ENCODE measurements around the gene DIPK2B. TPM values are rescaled to one million over a fixed set of nuclear protein-coding genes. Genes with fewer than 3 reads are reported as not detected.
A peak's percentile ranks its signal among the peaks of the same experiment; 100 is the strongest.

Gene DIPK2B
- total RNA-seq, 2 experiments from 2014 or later = not detected

DNA sequence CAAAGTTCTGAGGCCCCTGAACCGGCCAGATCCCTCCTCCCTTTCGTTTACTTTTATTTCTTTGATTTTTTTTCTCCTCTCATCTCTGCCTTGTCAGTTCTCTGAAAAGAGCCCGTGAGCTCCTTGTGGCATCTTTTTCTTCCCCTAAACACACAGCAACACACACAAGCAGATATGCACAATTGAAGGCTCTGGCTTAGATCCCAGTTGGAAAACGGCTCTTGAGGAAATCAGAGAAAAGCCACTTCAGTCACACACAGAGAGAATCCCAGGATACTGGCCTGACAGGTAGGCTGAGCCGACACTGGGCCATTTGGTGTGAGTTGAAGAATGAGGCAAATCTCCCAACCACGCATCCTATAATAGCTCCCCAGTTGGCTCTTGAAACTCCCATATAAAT is 12.9 kb downstream of the DIPK2B start:
- Mint-ChIP-seq H3K4me1 (ENCODE audit: low read depth) (peaks cover 16% of the 10 kb centered on the region), H3K27me3 (no peaks in the 10 kb centered on the region), H3K36me3 (ENCODE audit: low read depth) (no peaks in the 10 kb centered on the region), H3K9me3 (no peaks in the 10 kb centered on the region), H3K27ac (no peak overlapping the region), H3K4me3 (peak overlapping the region; percentile 74)
- ChIA-PET POLR2A (interaction anchor here (1.1 kb wide), 1 partner anchor 618 kb away, joined by 3 read pairs; no protein-coding TSS in a partner anchor), CTCF (interaction anchor here (0.6 to 2.5 kb wide), 6 partner anchors 10 to 887 kb away, joined by 3 to 7 read pairs (median 3); partner anchors contain the start of gene DIPK2B)
- TF ChIP-seq CTCF (IDR thresholded peaks at IDR 0.05) = no peak
- no peak for DNase-seq
- intact Hi-C loops (cut with micrococcal nuclease) = no loop called here
- ATAC-seq = no peak

GRCh38 chrX:45186643-45187026 is 14.0 kb downstream of the DIPK2B start:
- DNase-seq = no peak
- H3K36me3 Mint-ChIP-seq (ENCODE audit: low read depth) = no peaks in the 10 kb centered on the region
- peaks cover 11% of the 10 kb centered on the region for H3K4me1 Mint-ChIP-seq (ENCODE audit: low read depth)
- TF ChIP-seq CTCF (IDR thresholded peaks at IDR 0.05) = no peak
- ATAC-seq = peak; percentile 17
- intact Hi-C loops (cut with micrococcal nuclease) = no loop called here
- ChIA-PET POLR2A (no interaction called here), CTCF (interaction anchor here (1.2 to 2.5 kb wide), 2 partner anchors 8 to 60 kb away, joined by 3 to 7 read pairs; no protein-coding TSS in a partner anchor)
- no peak overlapping the region for H3K27ac Mint-ChIP-seq
- no peaks in the 10 kb centered on the region for H3K9me3 Mint-ChIP-seq
- H3K27me3 Mint-ChIP-seq = no peaks in the 10 kb centered on the region
- peak overlapping the region; percentile 74 for H3K4me3 Mint-ChIP-seq

GRCh38 chrX:45184211-45184610 is 16.5 kb downstream of the DIPK2B start:
- ChIA-PET CTCF (no interaction called here), POLR2A (no interaction called here)
- Mint-ChIP-seq H3K4me1 (ENCODE audit: low read depth) (peaks cover 8% of the 10 kb centered on the region), H3K9me3 (peaks cover 1% of the 10 kb centered on the region), H3K4me3 (no peak overlapping the region), H3K36me3 (ENCODE audit: low read depth) (no peaks in the 10 kb centered on the region), H3K27ac (no peak overlapping the region), H3K27me3 (no peaks in the 10 kb centered on the region)
- intact Hi-C loops (cut with micrococcal nuclease) = no loop called here
- DNase-seq (no peak), ATAC-seq (no peak)
- no peak for TF ChIP-seq CTCF (IDR thresholded peaks at IDR 0.05)

- POLR2A ChIA-PET = no interaction called here
- Mint-ChIP-seq H3K27me3 (no peaks in the 10 kb centered on the region), H3K9me3 (no peaks in the 10 kb centered on the region), H3K27ac (no peak overlapping the region), H3K36me3 (ENCODE audit: low read depth) (no peaks in the 10 kb centered on the region), H3K4me3 (no peak overlapping the region), H3K4me1 (ENCODE audit: low read depth) (peaks cover 2% of the 10 kb centered on the region)
- ATAC-seq (peak; percentile 47), DNase-seq (no peak)
- TF ChIP-seq CTCF (IDR thresholded peaks at IDR 0.05) = no peak
- intact Hi-C loops (cut with micrococcal nuclease) = no loop called here
- CTCF ChIA-PET = no interaction called here
Measured at GRCh38 chrX:45172890-45173289, 27.8 kb downstream of the DIPK2B start.

DNA sequence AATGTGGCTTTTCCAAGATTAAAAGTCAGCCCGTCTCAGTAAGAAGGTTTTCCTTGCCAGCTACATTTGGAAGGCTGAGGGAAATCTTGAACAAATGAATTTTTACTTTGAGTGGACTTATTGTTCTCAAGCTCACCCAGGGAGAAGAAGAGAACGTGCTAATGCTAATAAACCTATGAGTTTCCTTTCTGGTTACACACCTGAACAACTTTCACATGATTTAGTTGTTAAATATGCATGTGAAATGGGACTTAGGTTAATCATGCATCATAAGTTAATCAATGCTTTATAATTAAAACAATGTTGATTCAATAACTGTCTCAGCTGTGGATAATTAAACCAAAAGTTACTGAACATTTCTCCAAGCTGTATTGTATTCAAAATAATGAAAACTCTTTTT is 33.9 kb downstream of the DIPK2B start:
- H3K36me3 Mint-ChIP-seq (ENCODE audit: low read depth) = no peaks in the 10 kb centered on the region
- no peak for TF ChIP-seq CTCF (IDR thresholded peaks at IDR 0.05)
- DNase-seq = no peak
- ChIA-PET CTCF (no interaction called here), POLR2A (interaction anchor here (0.6 to 1.1 kb wide), 2 partner anchors 137 to 678 kb away, joined by 3 to 4 read pairs; no protein-coding TSS in a partner anchor)
- H3K4me3 Mint-ChIP-seq = no peak overlapping the region
- intact Hi-C loops (cut with micrococcal nuclease) = no loop called here
- no peak overlapping the region for H3K27ac Mint-ChIP-seq
- no peak for ATAC-seq
- H3K4me1 Mint-ChIP-seq (ENCODE audit: low read depth) = no peaks in the 10 kb centered on the region
- H3K27me3 Mint-ChIP-seq = no peaks in the 10 kb centered on the region
- H3K9me3 Mint-ChIP-seq = no peaks in the 10 kb centered on the region
